ENCODE measurements around the gene EPHB1.

EPHB1 gene

GRCh38 chr3:135133905-135134683 is 339.0 kb downstream of the EPHB1 start:
- TF ChIP-seq CTCF (IDR thresholded peaks at IDR 0.05; ENCODE audit: poor library complexity, severe bottlenecking), result no peak
- Histone ChIP-seq H3K4me3 (ENCODE audit: severe bottlenecking) (no peak overlapping the region), H3K27me3 (ENCODE audit: insufficient read depth, poor library complexity, severe bottlenecking) (no peaks in the 10 kb centered on the region), H3K27ac (ENCODE audit: poor library complexity, severe bottlenecking) (no peak overlapping the region), H3K9me3 (ENCODE audit: severe bottlenecking) (no peaks in the 10 kb centered on the region), H3K4me1 (ENCODE audit: insufficient read depth, poor library complexity, severe bottlenecking) (no peaks in the 10 kb centered on the region), H3K36me3 (ENCODE audit: low read depth) (no peaks in the 10 kb centered on the region)
- DNase-seq (ENCODE audit: low spot score) (no peak), ATAC-seq (ENCODE audit: low read depth) (no peak)

GRCh38 chr3:135134684-135135075 is 339.6 kb downstream of the EPHB1 start:
- H3K4me1 ChIP-seq (ENCODE audit: insufficient read depth, poor library complexity, severe bottlenecking), result no peaks in the 10 kb centered on the region
- ATAC-seq (ENCODE audit: low read depth), result no peak

GRCh38 chr3:135135445-135135844 is 340.4 kb downstream of the EPHB1 start:
- ATAC-seq (ENCODE audit: low read depth) (no peak), DNase-seq (ENCODE audit: low spot score) (no peak)
- Histone ChIP-seq H3K36me3 (ENCODE audit: low read depth) (no peaks in the 10 kb centered on the region), H3K9me3 (ENCODE audit: severe bottlenecking) (no peaks in the 10 kb centered on the region), H3K4me1 (ENCODE audit: insufficient read depth, poor library complexity, severe bottlenecking) (no peaks in the 10 kb centered on the region), H3K27me3 (ENCODE audit: insufficient read depth, poor library complexity, severe bottlenecking) (no peaks in the 10 kb centered on the region), H3K27ac (ENCODE audit: poor library complexity, severe bottlenecking) (no peak overlapping the region), H3K4me3 (ENCODE audit: severe bottlenecking) (no peak overlapping the region)
- no peak for TF ChIP-seq CTCF (IDR thresholded peaks at IDR 0.05; ENCODE audit: poor library complexity, severe bottlenecking)

More at GRCh38 chr3:135134684-135135075, 339.6 kb downstream of the EPHB1 start:
- no peak overlapping the region for H3K27ac ChIP-seq (ENCODE audit: poor library complexity, severe bottlenecking)
- no peaks in the 10 kb centered on the region for H3K36me3 ChIP-seq (ENCODE audit: low read depth)
- no peak for TF ChIP-seq CTCF (IDR thresholded peaks at IDR 0.05; ENCODE audit: poor library complexity, severe bottlenecking)
- H3K27me3 ChIP-seq (ENCODE audit: insufficient read depth, poor library complexity, severe bottlenecking), result no peaks in the 10 kb centered on the region
- H3K9me3 ChIP-seq (ENCODE audit: severe bottlenecking), result no peaks in the 10 kb centered on the region
- no peak overlapping the region for H3K4me3 ChIP-seq (ENCODE audit: severe bottlenecking)
- DNase-seq (ENCODE audit: low spot score), result no peak

GRCh38 chr3:135136361-135137100 is 341.5 kb downstream of the EPHB1 start:
- H3K36me3 ChIP-seq (ENCODE audit: low read depth), result no peaks in the 10 kb centered on the region
- H3K4me3 ChIP-seq (ENCODE audit: severe bottlenecking), result no peak overlapping the region
- H3K27ac ChIP-seq (ENCODE audit: poor library complexity, severe bottlenecking), result no peak overlapping the region
- H3K9me3 ChIP-seq (ENCODE audit: severe bottlenecking), result no peaks in the 10 kb centered on the region
- no peak for TF ChIP-seq CTCF (IDR thresholded peaks at IDR 0.05; ENCODE audit: poor library complexity, severe bottlenecking)
- DNase-seq (ENCODE audit: low spot score) (no peak), ATAC-seq (ENCODE audit: low read depth) (no peak)
- H3K4me1 ChIP-seq (ENCODE audit: insufficient read depth, poor library complexity, severe bottlenecking), result no peaks in the 10 kb centered on the region
- no peaks in the 10 kb centered on the region for H3K27me3 ChIP-seq (ENCODE audit: insufficient read depth, poor library complexity, severe bottlenecking)
